Keratinocyte (primary cell): ENCODE results near the gene ZEB2. TPM values are rescaled to one million over a fixed set of nuclear protein-coding genes. Genes with fewer than 3 reads are reported as not detected.

ENCODE experiments used
- DNase-seq: peaks from one replicate; pipeline ENCODE4 v3.0.0-alpha.2; 2011; ENCODE audit warnings: low read depth, missing footprints, low spot score
- FAIRE-seq: peaks from 2 replicates; lab custom pipeline; 2011; peaks lifted over from hg19 to GRCh38; lab: Jason Lieb, UNC
- H2AFZ ChIP-seq: 2 replicates; pipeline ENCODE4 v1.6.0; 2012; ENCODE audit warnings: low read length, control low read depth, inconsistent platforms; ENCODE audit not compliant: control insufficient read depth
- H3K27ac ChIP-seq: 2 replicates; pipeline ENCODE4 v1.5.1; 2011; ENCODE audit warnings: low read length; ENCODE audit not compliant: control insufficient read depth, insufficient read depth
- H3K27me3 ChIP-seq: 3 replicates; pipeline ENCODE4 v1.6.0; 2011; ENCODE audit warnings: low read length; ENCODE audit not compliant: control insufficient read depth, insufficient read depth; ENCODE audit errors: extremely low read depth
- H3K36me3 ChIP-seq, 2 experiments: 2 replicates in 1 of 2; 3 replicates in 1 of 2; pipeline ENCODE4 v1.5.1; 2011; ENCODE audit warnings: low read length in 2 of 2, mild to moderate bottlenecking in 1 of 2; ENCODE audit not compliant: control insufficient read depth in 2 of 2, insufficient read depth in 2 of 2; ENCODE audit errors: extremely low read depth in 1 of 2
- H3K4me1 ChIP-seq: 3 replicates; pipeline ENCODE4 v1.5.1; 2011; ENCODE audit warnings: low read length; ENCODE audit not compliant: control insufficient read depth, insufficient read depth; ENCODE audit errors: extremely low read depth
- H3K4me2 ChIP-seq: 3 replicates; pipeline ENCODE4 v1.6.0; 2011; ENCODE audit warnings: low read depth, low read length; ENCODE audit not compliant: control insufficient read depth, insufficient read depth; ENCODE audit errors: extremely low read depth
- H3K4me3 ChIP-seq, 3 experiments: fragments of 200-600 bp in 1 of 3; sonication (generic) in 1 of 3; 2 replicates in 2 of 3; 3 replicates in 1 of 3; pipeline ENCODE4 v1.5.1; 2011 to 2016; ENCODE audit warnings: low read length in 3 of 3, mild to moderate bottlenecking in 3 of 3, control low read depth in 2 of 3, inconsistent platforms in 1 of 3, low read depth in 1 of 3, mixed read lengths in 1 of 3, mixed run types in 1 of 3, moderate library complexity in 1 of 3; ENCODE audit not compliant: control insufficient read depth in 2 of 3, insufficient read depth in 2 of 3; ENCODE audit errors: extremely low read depth in 1 of 3
- H3K79me2 ChIP-seq: 2 replicates; pipeline ENCODE4 v1.6.0; 2012; ENCODE audit warnings: low read length; ENCODE audit not compliant: control insufficient read depth, insufficient read depth
- H3K9ac ChIP-seq: 3 replicates; pipeline ENCODE4 v1.6.0; 2011; ENCODE audit warnings: low read length; ENCODE audit not compliant: control insufficient read depth, insufficient read depth; ENCODE audit errors: extremely low read depth
- H3K9me1 ChIP-seq: 3 replicates; pipeline ENCODE4 v1.6.0; 2011; ENCODE audit warnings: low read length; ENCODE audit not compliant: control insufficient read depth, insufficient read depth; ENCODE audit errors: extremely low read depth
- H3K9me3 ChIP-seq: 2 replicates; pipeline ENCODE4 v1.5.1; 2012; ENCODE audit warnings: low read depth, low read length; ENCODE audit not compliant: control insufficient read depth
- H4K20me1 ChIP-seq: 3 replicates; pipeline ENCODE4 v1.6.0; 2011; ENCODE audit warnings: low read length; ENCODE audit not compliant: control insufficient read depth, insufficient read depth; ENCODE audit errors: extremely low read depth
- CTCF ChIP-seq, 3 experiments: IDR thresholded peaks in 1 of 3; conservative IDR thresholded peaks in 1 of 3; optimal IDR thresholded peaks in 1 of 3; 2 replicates in 2 of 3; 3 replicates in 1 of 3; pipeline versions ENCODE3 to v1.5.1; 2011; ENCODE audit warnings: low read length in 3 of 3, mild to moderate bottlenecking in 3 of 3, moderate library complexity in 2 of 3, control low read depth in 1 of 3, inconsistent platforms in 1 of 3; ENCODE audit not compliant: insufficient read depth in 2 of 3; ENCODE audit errors: extremely low read depth in 1 of 3
- EZH2 ChIP-seq: IDR thresholded peaks from one replicate; pipeline ENCODE4 v1.6.1; 2012; ENCODE audit warnings: inconsistent platforms, mild to moderate bottlenecking, low read length, moderate library complexity
- dilution Hi-C: fragments of 300-500 bp; cut with MboI; formaldehyde crosslinking; loops from one replicate; pipeline ENCODE4 v1.7.0; 2020; ENCODE audit warnings: low sequenced_read_pairs; ENCODE audit not compliant: extremely low pct_ligation_motif_present
- polyA plus RNA-seq, 5 experiments: library from polyadenylated mRNA; depleted of rRNA in 3 of 5; stranded (reverse) in 3 of 5; stranded (forward) in 1 of 5; unstranded in 1 of 5; fragments of >200 nt; gene quantifications; 1 replicate in 1 of 5; 2 replicates in 3 of 5; 3 replicates in 1 of 5; pipeline versions ENCODE4 v1.2.1 to v1.2.3, GENCODE V29; 2011 to 2012; ENCODE audit warnings: missing spikeins in 2 of 5, low read depth in 1 of 5, low replicate concordance in 1 of 5

Gene ZEB2
- polyA plus RNA-seq, 1 donor (not counting 4 experiments of a cell fraction or from before 2014, with no cell fraction given) = 0.12 TPM

GRCh38 chr2:144454466-144455287, 65.2 kb downstream of the ZEB2 start:
- Histone ChIP-seq H3K4me3 (no peak overlapping the region), H3K9me1 (no peaks in the 10 kb centered on the region), H3K9ac (no peak overlapping the region), H2AFZ (no peak overlapping the region), H4K20me1 (no peaks in the 10 kb centered on the region), H3K36me3 (no peaks in the 10 kb centered on the region), H3K27ac (no peak overlapping the region), H3K9me3 (no peaks in the 10 kb centered on the region), H3K4me1 (no peaks in the 10 kb centered on the region), H3K27me3 (no peaks in the 10 kb centered on the region), H3K79me2 (no peaks in the 10 kb centered on the region), H3K4me2 (no peak overlapping the region)
- no peak for TF ChIP-seq EZH2
- TF ChIP-seq CTCF (optimal IDR thresholded peaks at IDR 0.05 in 1 of 3, IDR thresholded peaks at IDR 0.05 in 1 of 3, conservative IDR thresholded peaks at IDR 0.05 in 1 of 3; ENCODE audit: extremely low read depth in 1 of 3, insufficient read depth in 2 of 3, low read length in 3 of 3) = no peak
- FAIRE-seq = no peak
- DNase-seq = no peak
- dilution Hi-C loops = no loop called here

- dilution Hi-C loops = no loop called here
- Histone ChIP-seq H3K36me3 (no peaks in the 10 kb centered on the region), H4K20me1 (no peaks in the 10 kb centered on the region), H3K9me3 (no peaks in the 10 kb centered on the region), H3K4me3 (no peak overlapping the region), H3K4me2 (no peak overlapping the region), H2AFZ (no peak overlapping the region), H3K9me1 (no peaks in the 10 kb centered on the region), H3K4me1 (no peaks in the 10 kb centered on the region), H3K27ac (no peak overlapping the region), H3K27me3 (no peaks in the 10 kb centered on the region), H3K9ac (no peak overlapping the region), H3K79me2 (no peaks in the 10 kb centered on the region)
- no peak for DNase-seq
- no peak for TF ChIP-seq CTCF (optimal IDR thresholded peaks at IDR 0.05 in 1 of 3, IDR thresholded peaks at IDR 0.05 in 1 of 3, conservative IDR thresholded peaks at IDR 0.05 in 1 of 3; ENCODE audit: extremely low read depth in 1 of 3, insufficient read depth in 2 of 3, low read length in 3 of 3)
- TF ChIP-seq EZH2 = no peak
- no peak for FAIRE-seq
Observed at GRCh38 chr2:144453486-144454158, 66.3 kb downstream of the ZEB2 start.
